Stimulated activated naive CD4-positive, alpha-beta T cell (primary cell): ENCODE measurements around the gene SNUPN.

Experiments used
- DNase-seq, 6 experiments: peaks; one replicate each; lab custom pipeline; 2025; lab: John Stamatoyannopoulos, UW

Gene SNUPN

GRCh38 chr15:75625542-75626347 lies at the start of gene SNUPN:
TSS of gene SNUPN (minus strand) at chr15:75625725. CDS start at chr15:75621051, 4,674 bp downstream.
- peak; percentile 85 to 91 (median 88) for DNase-seq

GRCh38 chr15:75674366-75674765 lies 48.8 kb upstream of the SNUPN start:
- DNase-seq, result no peak

GRCh38 chr15:75673426-75674235 lies 48.1 kb upstream of the SNUPN start:
- no peak for DNase-seq

- DNase-seq, result no peak
Measured at GRCh38 chr15:75672646-75673425, 47.3 kb upstream of the SNUPN start.

- DNase-seq, result no peak
Measured at GRCh38 chr15:75671730-75672602, 46.4 kb upstream of the SNUPN start.

- no peak for DNase-seq
Measured at GRCh38 chr15:75669879-75670212, 44.3 kb upstream of the SNUPN start.

- DNase-seq, result no peak
Measured at GRCh38 chr15:75669191-75669878, 43.8 kb upstream of the SNUPN start.

- no peak for DNase-seq
Measured at GRCh38 chr15:75666823-75667501, 41.4 kb upstream of the SNUPN start.

GRCh38 chr15:75663931-75664421 lies 38.5 kb upstream of the SNUPN start:
- no peak for DNase-seq

- DNase-seq, result no peak
Measured at GRCh38 chr15:75662823-75663519, 37.4 kb upstream of the SNUPN start.

GRCh38 chr15:75661756-75662140 lies 36.2 kb upstream of the SNUPN start:
- no peak for DNase-seq

- no peak for DNase-seq
Measured at GRCh38 chr15:75661100-75661755, 35.7 kb upstream of the SNUPN start.

- DNase-seq, result no peak
Measured at GRCh38 chr15:75659928-75660645, 34.6 kb upstream of the SNUPN start.

- DNase-seq, result no peak
Measured at GRCh38 chr15:75659141-75659771, 33.7 kb upstream of the SNUPN start.

GRCh38 chr15:75656813-75657212 lies 31.3 kb upstream of the SNUPN start:
- DNase-seq, result no peak

- no peak for DNase-seq
Measured at GRCh38 chr15:75656331-75656730, 30.8 kb upstream of the SNUPN start.

GRCh38 chr15:75655931-75656330 lies 30.4 kb upstream of the SNUPN start:
- DNase-seq, result no peak
